ENCODE data around the gene DBF4B. TPM values are rescaled to one million over a fixed set of nuclear protein-coding genes. Genes with fewer than 3 reads are reported as not detected.

DBF4B gene
- polyA plus RNA-seq, 1 of the 3 experiments (the other 2 are of a cell fraction) = 8.3 TPM

GRCh38 chr17:44752953-44753861 is 44.7 kb downstream of the DBF4B start:
- CTCF ChIA-PET = interaction anchor here (0.6 to 1.4 kb wide), 3 partner anchors 20 to 55 kb away, joined by 3 to 4 read pairs (median 3); no protein-coding TSS in a partner anchor
- POLR2A ChIA-PET = no interaction called here
- H3K27ac ChIP-seq (ENCODE audit: low read depth in 2 of 2, low read length in 1 of 2) = no peak overlapping the region

More at GRCh38 chr17:44752953-44753861, 44.7 kb downstream of the DBF4B start:
- no peaks in the 10 kb centered on the region for H3K27me3 ChIP-seq (ENCODE audit: insufficient read depth)
- H4K20me1 ChIP-seq (ENCODE audit: insufficient read depth) = no peaks in the 10 kb centered on the region
- H3K4me2 ChIP-seq = no peak overlapping the region
- no peak overlapping the region for H2AFZ ChIP-seq (ENCODE audit: low read depth)
- H3K4me1 ChIP-seq (ENCODE audit: control insufficient read depth in 1 of 2, insufficient read depth in 2 of 2, low read depth in 1 of 2, low read length in 1 of 2) = no peaks in the 10 kb centered on the region
- peaks cover 1 to 2% of the 10 kb centered on the region in 2 experiments for H3K36me3 ChIP-seq (replicated peaks in 1 of 2; ENCODE audit: control insufficient read depth in 1 of 2, insufficient read depth in 2 of 2, low read length in 1 of 2)
- no peaks in the 10 kb centered on the region for H3F3A ChIP-seq (replicated peaks; ENCODE audit: insufficient read depth)
- no peak for DNase-seq
- H3K4me3 ChIP-seq (ENCODE audit: low read depth in 2 of 2, low read length in 1 of 2) = no peak overlapping the region
- H3K9me2 ChIP-seq = no peaks in the 10 kb centered on the region
- H3K9me3 ChIP-seq = no peaks in the 10 kb centered on the region
- 89% methylated on average over 13 of the region's 17 CpGs for WGBS (ENCODE audit: low lambda C conversion rate)
- H3K9ac ChIP-seq = no peak overlapping the region
- TF ChIP-seq NRF1 (IDR thresholded peaks at IDR 0.05; ENCODE audit: low read depth, low read length) (no peak), POLR2AphosphoS5 (IDR thresholded peaks at IDR 0.05; ENCODE audit: low read depth, low read length) (no peak), USF2 (IDR thresholded peaks at IDR 0.05; ENCODE audit: borderline replicate concordance, low read depth, low read length) (no peak), RFX5 (IDR thresholded peaks at IDR 0.05; ENCODE audit: low read length) (no peak), REST (IDR thresholded peaks at IDR 0.05; ENCODE audit: low read depth, low read length) (no peak), EZH2phosphoT487 (IDR thresholded peaks at IDR 0.05; ENCODE audit: borderline replicate concordance, low read depth) (no peak)
- H3K79me2 ChIP-seq (ENCODE audit: insufficient read depth) = no peaks in the 10 kb centered on the region
